Cerebellar cortex (tissue), 1 donor: ENCODE results near the gene DDAH2.
"Not testable (repeated sequence)": the region's sequence is repeated elsewhere in the genome, so short reads cannot be mapped to it uniquely, and the experiment has no call there.

ENCODE experiments used
- DNase-seq: peaks from one replicate; pipeline ENCODE4 v3.0.0-alpha.2; 2015; ENCODE audit warnings: low spot score

Gene DDAH2

DNA sequence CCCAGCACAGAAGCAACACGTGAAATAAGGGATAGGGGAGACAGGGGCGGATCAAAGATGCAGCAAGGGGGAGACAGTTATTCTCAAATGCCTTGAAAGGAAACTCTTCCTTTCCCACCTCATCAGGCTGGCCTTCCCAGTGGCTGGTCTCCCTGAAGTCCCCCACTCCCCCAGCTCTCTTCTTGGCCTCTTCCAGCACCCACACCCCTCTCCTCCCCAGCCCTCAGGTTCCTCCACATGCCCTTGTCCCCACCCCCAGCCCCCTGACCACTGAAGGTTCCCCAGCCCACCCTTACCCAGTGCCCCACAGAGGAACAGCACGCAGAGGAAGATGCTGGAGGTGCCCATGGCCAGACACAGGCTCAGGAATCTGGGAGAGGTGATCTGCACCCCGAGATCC, 15.6 kb downstream of the DDAH2 start:
- no peak for DNase-seq

DNA sequence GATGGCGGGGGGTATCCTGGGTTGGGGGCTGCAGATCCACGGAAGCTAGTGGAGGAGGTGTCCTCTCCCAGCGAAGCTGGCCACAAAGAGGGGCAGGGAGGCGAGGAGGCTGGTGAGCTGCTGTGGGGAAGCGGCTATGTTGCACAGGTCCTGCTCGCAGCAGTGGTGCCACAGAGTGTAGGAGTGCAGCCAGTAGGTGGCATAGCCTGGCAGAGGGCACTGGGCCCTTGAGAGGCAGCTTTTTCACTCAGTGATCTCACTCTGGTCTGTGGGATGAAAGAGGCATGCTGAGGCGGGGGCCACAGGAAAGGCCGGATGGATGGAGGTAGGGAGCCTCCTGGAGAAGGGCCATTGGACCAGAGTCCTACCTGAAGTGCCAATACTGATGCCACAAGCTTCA, 16.8 kb downstream of the DDAH2 start:
- DNase-seq = no peak

DNA sequence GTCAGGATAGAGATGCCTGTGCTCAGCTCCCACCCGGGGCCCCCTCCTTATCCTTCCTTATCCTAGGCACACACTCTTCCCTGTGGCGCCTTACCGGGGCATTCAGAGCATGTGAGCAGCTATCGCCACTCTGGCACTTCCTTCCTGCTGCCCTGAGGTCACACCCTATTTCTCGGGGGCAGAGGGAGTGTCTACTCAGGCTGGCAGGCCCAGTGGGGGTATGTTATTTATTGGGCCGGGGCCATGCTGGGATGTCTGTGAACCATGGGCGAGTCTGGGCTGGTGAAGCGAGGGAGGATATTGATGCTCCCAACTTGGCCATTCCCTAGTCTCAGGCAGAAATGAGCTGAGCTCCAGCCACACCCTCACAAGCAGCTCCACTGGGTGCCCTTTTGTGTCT, 17.9 kb downstream of the DDAH2 start:
- DNase-seq = no peak

DNA sequence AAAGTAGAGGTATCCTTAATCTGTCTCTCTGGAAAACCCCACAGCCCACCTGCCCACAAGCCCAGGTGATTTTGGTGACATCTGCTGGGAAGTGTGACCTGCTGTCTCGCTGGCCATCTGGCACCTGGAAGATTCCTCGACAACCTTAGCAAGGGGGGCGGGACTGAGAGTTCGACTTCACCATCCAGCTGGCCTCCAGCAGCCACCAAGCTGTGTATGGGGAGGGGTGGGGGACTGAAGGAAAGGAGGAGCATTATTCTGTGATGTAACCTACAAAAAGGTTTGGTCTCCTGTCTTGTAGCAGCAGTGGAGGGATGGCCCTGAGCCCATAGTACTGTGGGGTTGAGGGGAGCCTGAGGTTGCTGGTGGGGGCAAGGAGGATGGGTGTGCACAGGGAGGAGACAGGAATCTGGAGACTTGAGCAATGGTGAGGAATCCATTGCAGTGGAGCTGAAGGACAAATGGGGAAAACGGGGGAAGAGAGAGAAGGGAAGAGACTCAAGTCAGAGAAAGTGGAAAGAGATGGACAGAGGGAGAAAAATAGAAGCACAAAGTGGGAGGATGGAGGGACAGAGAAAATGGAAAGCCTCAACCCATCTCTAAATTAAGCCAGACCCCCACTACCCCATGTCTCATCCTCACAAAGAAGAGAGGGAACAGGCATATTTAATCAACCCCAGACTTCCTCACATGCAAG, 18.4 kb downstream of the DDAH2 start:
- DNase-seq = no peak

DNA sequence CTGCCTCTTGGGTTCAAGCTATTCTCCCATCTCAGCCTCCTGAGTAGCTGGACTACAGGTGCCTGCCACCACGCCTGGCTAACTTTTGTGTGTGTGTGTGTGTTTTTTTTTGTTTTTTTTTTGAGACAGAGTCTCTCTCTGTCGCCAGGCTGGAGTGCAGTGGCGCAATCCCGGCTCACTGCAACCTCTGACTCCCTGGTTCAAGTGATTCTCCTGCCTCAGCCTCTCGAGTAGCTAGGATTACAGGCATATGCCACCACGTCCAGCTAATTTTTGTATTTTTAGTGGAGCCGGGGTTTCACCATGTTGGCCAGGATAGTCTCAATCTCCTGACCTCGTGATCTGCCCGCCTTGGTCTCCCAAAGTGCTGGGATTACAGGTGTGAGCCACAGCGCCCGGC, 19.9 kb downstream of the DDAH2 start:
- DNase-seq = not testable (repeated sequence)

DNA sequence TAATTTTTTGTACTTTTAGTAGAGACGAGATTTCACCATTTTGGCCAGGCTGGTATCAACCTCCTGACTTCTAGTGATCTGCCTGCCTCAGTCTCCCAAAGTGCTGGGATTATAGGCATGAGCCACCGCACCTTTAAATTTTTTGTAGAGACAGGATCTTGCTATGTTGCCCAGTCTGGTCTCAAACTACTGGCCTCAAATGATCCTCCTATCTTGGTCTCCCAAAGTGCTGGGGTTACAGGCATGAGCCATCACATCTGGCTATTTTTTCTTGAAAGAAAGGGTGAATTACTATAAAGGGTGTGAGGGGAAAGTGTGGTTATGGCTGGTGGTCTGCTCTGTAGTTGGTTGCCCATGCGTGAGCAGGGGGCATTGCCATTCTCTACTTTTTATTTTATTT, 20.9 kb downstream of the DDAH2 start:
- no peak for DNase-seq

DNA sequence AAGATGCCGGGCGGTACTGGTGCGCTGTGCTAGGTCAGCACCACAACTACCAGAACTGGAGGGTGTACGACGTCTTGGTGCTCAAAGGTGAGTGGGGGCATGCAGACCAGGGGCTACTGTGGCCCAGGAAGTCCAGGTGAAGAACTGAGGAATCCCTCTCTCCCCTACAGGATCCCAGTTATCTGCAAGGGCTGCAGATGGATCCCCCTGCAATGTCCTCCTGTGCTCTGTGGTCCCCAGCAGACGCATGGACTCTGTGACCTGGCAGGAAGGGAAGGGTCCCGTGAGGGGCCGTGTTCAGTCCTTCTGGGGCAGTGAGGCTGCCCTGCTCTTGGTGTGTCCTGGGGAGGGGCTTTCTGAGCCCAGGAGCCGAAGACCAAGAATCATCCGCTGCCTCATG, 21.4 kb downstream of the DDAH2 start:
- DNase-seq = no peak

DNA sequence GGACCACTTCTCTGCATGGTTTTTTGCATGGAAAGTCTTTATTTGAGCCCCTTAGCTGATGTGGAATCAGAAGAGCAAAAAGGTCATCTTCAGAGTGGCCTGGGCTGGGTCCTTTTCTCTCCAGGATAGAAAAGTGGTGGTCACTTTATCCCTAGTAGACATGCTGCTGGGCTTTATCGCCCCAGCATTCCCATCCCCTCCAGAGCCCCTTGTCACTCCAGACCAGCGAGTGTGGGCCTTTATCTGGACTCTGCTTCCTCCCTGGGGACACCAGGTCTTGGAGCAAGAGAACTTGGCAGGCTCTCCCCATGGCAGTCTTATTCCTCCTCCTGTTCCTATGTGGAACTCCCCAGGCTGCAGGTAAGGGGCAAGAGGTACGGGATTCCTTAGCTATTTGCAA, 22.5 kb downstream of the DDAH2 start, which contains the start of gene LY6G6F:
TSS of gene LY6G6F (plus strand) at position 268 of the 400 bp plus-strand sequence. CDS start at position 309, 41 bp downstream.
- DNase-seq = no peak

DNA sequence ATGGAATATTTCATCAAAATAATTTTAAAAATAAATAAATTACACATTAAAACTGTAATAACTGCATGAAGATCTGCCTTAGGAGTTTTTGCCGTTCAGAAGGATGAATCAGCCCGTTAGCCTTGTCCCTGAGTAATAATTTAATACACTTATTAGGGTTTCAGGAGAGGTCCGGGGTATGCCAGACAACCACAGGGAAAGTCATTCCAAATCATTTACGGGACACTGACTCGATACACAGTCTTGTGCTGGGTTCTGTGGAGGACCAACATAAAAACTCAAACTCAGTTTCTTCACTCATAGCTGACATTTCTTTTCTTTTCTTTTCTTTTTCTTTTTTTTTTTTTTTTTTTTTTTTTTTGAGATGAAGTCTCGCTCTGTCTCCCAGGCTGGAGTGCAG, 23.2 kb downstream of the DDAH2 start:
- DNase-seq = no peak

DNA sequence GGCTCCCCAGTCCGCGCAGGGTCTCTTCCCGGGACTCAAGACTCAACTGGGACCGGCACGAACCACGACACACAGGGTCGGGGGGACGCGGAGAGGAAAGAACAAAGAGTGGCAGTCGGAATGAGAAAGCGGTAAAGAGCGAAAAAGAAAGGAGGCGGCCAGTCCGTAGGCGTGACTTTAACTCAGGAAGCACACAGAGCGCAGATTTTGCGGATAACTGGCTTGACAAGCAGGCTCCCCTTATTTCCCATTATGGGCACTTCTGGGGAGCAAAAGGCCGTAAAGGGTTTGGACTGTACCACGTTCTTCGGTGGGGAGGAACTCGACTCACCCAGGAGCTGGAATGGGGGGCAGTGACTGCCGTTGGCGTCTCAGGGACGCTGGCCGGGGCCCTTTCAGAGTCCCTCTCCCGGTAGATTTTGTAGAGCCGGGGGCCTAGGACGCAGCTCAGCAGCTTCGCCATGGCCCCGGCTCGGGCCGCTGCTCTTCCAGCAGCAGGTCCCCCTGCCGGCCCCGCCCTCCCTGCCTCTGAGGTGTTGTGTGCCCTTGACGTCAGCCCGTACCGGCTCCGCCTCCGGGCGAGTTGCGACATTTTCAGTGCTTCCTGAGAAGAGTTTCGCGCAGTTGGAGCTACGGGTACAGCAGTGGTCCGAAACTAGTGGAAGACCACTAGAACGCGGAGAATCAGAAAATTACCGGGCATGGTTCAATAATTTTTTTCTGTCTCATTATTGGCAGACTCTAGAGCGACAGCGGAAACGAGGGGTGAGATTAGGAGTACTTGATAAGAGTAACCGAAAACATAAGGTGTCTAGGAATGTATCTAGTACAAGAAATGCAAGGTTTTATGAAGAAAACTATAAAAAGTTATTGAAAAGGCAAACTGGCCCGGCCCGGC, 26.0 kb downstream of the DDAH2 start, which contains the start of gene ABHD16A:
TSS of gene ABHD16A (minus strand) at position 506 of the 898 bp plus-strand sequence. CDS start at position 463, 43 bp downstream.
- peak; percentile 99 for DNase-seq

DNA sequence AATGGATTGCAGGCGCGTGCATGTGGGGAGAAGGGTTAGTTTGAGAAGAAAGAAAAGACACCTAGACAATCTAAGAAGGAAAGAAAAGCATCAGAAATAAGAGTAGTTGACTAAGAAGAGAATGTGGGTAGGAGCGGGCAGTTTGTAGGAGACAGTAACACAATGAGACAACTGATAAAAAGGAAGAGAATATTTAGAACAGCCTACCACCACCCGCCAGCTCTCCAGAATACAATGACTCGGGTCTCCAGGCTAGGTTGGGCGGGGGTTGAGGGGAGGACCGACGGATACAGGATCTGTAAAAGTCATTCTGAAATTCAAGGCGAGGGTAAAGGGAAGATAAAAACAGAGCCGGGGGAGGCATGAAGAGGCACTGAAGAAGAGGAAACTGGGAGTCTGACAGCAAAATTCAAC, 26.7 kb downstream of the DDAH2 start:
- no peak for DNase-seq

DNA sequence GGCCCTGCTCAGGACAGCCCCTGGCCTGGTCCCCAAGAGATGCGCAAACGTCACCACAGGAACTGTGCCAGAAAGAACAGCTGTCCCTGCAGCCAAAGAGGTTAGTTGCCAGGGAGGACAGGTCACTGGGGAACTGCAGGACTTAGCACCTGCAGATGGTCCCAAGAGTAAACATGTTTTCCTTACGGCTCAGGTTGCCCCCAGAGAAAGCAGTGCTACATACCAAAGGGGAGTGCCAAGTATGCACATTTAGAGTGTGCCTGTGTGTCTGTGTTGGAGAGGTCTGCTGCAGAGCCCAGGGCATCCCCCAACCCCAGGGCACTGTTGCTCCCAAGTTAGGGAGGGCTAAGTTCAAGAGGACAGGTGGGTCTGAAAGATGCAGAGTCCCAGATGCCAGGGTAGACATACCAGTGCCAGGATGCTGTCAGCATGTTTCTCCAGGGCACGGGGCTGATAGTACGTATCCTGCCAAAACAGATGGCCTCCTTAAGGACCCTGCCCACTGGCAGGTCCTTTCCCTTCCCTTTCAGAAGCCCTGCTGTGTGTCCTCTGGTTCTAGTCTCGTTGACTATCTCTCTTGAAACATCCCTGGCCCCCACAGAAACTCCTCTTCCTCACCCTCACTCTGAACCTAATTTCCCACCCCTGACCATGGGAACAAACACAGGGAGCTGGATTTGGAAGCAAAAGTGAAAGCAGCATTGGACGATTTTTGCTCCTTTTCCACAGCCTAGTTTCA, 27.3 kb downstream of the DDAH2 start:
- no peak for DNase-seq

DNA sequence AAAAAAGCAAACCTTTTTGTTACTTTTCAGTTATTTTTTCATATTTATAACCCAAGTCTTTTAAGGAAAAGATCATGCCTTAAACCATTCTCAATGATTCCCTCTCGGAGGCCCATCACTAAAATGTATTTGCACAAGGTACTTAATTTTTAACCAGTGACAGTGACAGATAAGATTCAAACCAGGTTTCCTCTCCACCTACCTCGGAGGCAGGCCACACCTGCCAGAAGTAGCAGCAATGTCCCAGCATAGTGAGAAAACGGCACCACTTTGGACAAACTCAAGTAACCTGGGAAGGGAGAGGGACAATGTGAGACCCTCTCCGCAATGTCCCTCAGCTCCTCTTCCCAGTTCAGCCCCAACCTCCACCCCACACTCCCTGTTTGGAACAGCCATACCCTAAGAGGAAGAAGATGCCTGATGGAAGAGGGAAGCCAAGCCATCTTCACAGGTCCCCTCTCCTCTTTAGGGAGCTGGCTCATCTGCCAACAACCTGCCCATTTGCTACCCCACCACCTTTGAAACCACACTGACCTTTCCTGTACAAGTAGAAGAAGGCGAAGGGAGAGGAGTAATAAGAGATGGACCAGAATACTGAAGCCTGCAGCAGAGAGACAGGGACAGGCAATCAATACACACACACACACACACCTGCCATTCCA, 28.2 kb downstream of the DDAH2 start:
- DNase-seq = no peak

DNA sequence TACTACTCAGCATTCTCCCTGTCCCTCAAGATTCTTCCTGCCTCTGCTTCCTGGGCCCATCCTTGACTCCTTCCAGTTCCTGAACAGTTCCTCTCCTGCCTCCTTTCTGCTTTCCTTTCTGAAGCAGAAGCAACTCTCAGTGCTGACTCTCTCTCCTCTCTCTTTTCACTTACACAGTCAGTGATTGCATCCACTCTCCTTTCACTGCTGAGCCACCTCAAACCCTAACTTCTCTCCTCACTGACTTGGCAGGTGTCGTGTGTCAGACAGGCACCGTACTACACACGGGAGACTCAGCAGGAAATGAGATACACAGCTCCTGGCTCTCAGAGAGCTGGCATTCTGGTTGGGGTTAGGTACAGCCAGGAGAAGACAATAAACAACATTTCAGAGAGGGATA, 31.5 kb downstream of the DDAH2 start:
- no peak for DNase-seq

DNA sequence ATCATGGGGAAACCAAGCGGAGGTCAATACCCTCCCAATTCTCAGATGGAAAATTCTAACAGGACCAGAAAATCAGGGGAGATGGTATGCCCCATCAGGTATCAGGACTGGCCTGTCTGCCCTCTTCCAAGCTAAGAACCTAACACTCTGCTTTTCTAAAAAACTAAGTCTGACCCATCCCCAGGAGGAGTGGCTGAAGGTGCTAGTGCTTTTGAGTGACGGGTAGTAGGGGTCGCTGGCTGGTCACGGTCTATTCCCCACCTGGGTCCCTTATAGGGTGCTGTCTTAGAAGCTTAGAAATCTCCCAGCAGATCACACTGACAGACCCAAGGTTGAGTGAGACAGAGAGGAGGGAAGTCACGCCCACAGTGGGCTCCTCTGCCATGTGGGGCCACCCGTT, 35.6 kb downstream of the DDAH2 start:
- DNase-seq = no peak

DNA sequence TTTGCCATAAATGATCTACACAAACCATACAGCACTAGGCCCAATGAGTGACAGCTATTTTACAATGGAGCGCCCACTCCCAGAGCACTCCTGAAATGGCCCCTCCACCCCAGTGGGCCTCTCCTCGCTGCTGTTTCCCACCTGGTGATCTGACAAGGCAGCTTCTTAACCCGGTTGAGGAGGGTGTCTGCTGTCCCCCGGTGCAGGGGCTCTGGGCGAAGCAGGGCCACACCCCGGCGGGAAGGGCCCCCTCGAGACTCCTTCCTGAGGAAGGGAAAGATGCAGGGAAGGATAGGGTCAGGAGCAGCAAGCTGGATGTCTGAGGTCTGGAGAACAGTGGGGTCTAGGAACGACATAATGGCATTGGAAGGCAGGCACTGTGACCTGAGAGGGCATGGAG, 36.2 kb downstream of the DDAH2 start:
- no peak for DNase-seq

DNA sequence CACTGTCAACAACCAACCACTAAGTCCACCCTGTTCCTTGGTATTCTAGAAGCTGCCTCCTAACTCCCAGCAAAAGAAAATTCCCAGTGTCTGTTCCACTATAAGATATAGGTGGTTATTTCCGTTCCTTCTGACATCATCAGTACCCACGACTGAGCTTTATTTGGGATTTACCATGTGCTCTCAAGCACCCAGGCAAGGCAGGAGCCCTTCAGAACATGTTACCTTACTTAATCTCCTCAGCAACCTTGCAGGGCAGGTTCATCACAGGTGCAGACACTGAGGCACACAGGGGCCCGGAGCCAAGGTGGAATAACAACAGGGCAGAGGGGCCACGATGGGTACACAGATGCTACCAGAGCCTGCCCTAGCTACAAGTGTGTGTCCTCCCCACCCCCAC, 36.7 kb downstream of the DDAH2 start:
- no peak for DNase-seq

DNA sequence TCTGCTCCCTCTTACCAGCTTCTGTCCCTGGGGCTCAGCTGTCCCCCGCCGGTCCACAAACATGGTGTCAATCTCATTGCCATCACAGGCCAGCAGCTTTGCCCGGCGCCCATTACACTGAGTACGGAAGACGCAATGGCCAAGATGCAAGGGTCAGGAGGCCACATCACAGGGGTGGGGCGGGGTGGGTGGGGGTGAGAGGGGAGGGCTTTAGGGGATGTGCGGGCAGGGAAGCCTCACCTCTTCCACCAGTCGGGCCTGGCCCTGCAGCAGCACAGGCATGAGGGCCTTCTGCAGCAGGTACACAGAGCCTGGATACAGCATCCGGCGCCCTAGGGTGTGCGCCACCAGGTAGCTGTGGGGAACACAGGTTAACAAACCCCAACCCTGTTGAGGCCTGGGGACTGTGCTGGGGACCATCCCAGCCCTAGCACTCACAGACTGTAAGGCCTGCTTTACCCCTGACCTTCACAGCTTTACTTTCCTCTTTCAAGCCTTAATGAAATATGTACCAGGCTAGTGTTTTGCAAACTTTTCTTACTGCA, 37.5 kb downstream of the DDAH2 start:
- DNase-seq = no peak

DNA sequence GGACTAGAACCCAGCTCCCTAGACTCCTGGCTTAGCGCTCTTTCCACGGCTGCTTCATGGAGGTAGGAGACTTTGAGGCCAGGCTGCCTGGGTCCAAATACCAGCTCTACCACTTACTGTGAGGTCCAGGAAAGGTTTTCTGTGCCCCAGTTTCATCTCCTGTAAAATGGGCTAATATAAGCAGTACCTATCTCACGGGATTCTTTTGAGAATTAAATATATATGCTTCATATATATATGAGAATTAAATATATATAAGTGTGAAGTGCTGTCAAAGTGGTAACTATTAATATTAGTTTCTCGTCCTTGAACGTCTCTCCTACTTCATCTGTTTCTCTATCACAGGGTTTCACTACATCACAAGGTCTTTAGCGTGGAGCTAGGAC, 38.0 kb downstream of the DDAH2 start:
- DNase-seq = no peak

DNA sequence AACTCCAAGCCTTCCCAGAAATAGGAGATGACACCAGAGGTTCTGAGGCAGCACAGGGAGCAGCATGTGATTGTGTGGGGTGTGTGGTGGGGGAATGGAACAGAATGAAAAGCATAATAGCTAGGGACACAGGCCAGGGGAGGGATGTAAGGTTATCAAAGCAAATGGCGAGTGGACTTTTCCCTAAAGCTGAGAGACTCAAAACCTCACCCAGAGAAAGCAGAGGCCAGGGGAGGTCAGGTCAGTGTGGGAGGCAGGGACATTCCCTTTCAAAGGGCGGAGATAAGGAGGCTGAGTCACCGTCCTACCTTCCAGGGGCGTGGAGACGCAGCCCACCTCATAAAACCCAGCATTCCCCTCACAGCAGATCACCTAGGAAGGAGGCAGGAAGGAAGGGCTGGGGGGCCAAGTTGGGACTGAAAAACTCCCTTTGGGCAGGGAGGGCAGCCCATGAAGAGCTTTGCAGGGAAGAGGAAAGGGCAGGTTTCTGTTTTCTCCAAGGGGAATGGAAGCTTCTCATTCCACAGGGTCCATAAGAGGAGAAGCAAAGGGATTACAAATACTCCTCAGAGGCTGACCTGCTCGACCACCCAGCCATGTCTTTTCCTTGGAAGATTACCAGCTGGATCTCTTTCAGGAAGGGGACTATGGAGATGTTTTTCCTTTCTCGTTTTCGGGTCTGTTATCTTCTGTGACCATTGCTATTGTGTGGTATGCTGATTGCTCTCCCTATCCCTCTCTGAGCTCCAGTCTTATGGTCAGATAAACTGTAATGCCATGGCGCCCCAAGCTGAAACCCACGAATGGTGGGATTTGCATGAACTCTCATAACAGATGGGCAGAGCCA, 38.6 kb downstream of the DDAH2 start:
- no peak for DNase-seq
